ENCODE results near the gene RHBDL1. TPM values are rescaled to one million over a fixed set of nuclear protein-coding genes. Genes with fewer than 3 reads are reported as not detected.
A peak's percentile ranks its signal among the peaks of the same experiment; 100 is the strongest.

The RHBDL1 gene
- total RNA-seq, 1 experiment from 2014 or later: 12.7 TPM

GRCh38 chr16:644556-644955 lies 30.9 kb upstream of the RHBDL1 start:
- Histone ChIP-seq H3K36me3 (ENCODE audit: control insufficient read depth in 1 of 2, insufficient read depth in 2 of 2, low read length in 2 of 2) (no peaks in the 10 kb centered on the region), H2AFZ (ENCODE audit: low read depth, low read length, poor library complexity, severe bottlenecking) (no peak overlapping the region), H3K4me3 (replicated peaks in 1 of 2; ENCODE audit: low read depth in 1 of 2, low read length in 2 of 2) (no peak overlapping the region), H3K4me1 (ENCODE audit: control insufficient read depth in 1 of 2, insufficient read depth in 2 of 2, low read length in 2 of 2) (peaks cover 14 to 51% of the 10 kb centered on the region in 2 experiments), H3K9ac (ENCODE audit: low read length) (peak overlapping the region; percentile 33; the same call in 1 of the 2 replicates), H4K20me1 (ENCODE audit: insufficient read depth) (no peaks in the 10 kb centered on the region), H3K27me3 (ENCODE audit: insufficient read depth, low read length) (no peaks in the 10 kb centered on the region), H3K79me2 (ENCODE audit: insufficient read depth, low read length) (peaks cover 23% of the 10 kb centered on the region), H3K27ac (ENCODE audit: low read depth, low read length) (peak overlapping the region; percentile 96), H3K9me3 (ENCODE audit: control insufficient read depth in 1 of 2, insufficient read depth in 1 of 2, low read depth in 1 of 2, low read length in 2 of 2) (no peaks in the 10 kb centered on the region), H3K4me2 (ENCODE audit: low read length) (peak overlapping the region; percentile 54), H3K9me2 (ENCODE audit: insufficient read depth) (no peaks in the 10 kb centered on the region)
- BruUV-seq (replicated peaks): no TSS peak
- CTCF ChIA-PET: no interaction called here
- no peak for ATAC-seq
- intact Hi-C loops (cut with micrococcal nuclease): no loop called here
- no peak for DNase-seq (ENCODE audit: low read depth, low spot score)
- POLR2A ChIA-PET: no interaction called here
- TF ChIP-seq ZBTB33 (IDR thresholded peaks at IDR 0.05; ENCODE audit: extremely low read depth, insufficient replicate concordance, low read length) (no peak), ZNF274 (IDR thresholded peaks at IDR 0.05; ENCODE audit: low read depth, low read length) (no peak), CBX3 (IDR thresholded peaks at IDR 0.05; ENCODE audit: low read depth) (no peak), ZFX (IDR thresholded peaks at IDR 0.05) (no peak), CEBPB (IDR thresholded peaks at IDR 0.05; ENCODE audit: low read depth) (no peak), SIN3A (IDR thresholded peaks at IDR 0.05; ENCODE audit: low read depth) (no peak), POLR2AphosphoS5 (IDR thresholded peaks at IDR 0.05; ENCODE audit: low read depth, low read length) (no peak), CTCF (IDR thresholded peaks at IDR 0.05 in 2 of 3, conservative IDR thresholded peaks at IDR 0.05 in 1 of 3; ENCODE audit: borderline replicate concordance in 1 of 3, insufficient read depth in 1 of 3, low read depth in 2 of 3, low read length in 2 of 3) (no peak), YY1 (IDR thresholded peaks at IDR 0.05; ENCODE audit: extremely low read depth, insufficient replicate concordance, low read depth, low read length) (no peak), JUND (IDR thresholded peaks at IDR 0.05) (no peak), EZH2phosphoT487 (IDR thresholded peaks at IDR 0.05; ENCODE audit: borderline replicate concordance) (no peak), POLR2A (IDR thresholded peaks at IDR 0.05; ENCODE audit: borderline replicate concordance, extremely low read depth, insufficient read depth, insufficient read length) (no peak), EGR1 (IDR thresholded peaks at IDR 0.05; ENCODE audit: low read depth) (no peak), EZH2 (IDR thresholded peaks at IDR 0.05) (no peak), TCF7L2 (IDR thresholded peaks at IDR 0.05; ENCODE audit: borderline replicate concordance, extremely low read depth, insufficient read depth, insufficient read length) (no peak), SRF (IDR thresholded peaks at IDR 0.05; ENCODE audit: low read depth) (no peak)
- RAD21 ChIA-PET (ENCODE audit: low non-redundant PET in 1 of 2, low total read pairs in 2 of 2, uncharacterized antibody in 2 of 2, unreplicated experiment in 2 of 2): no interaction called here

Data from HCT116 (cell line).